Left forelimb (tissue), 1 donor: ENCODE results near the gene PDIA6.
"Not testable (repeated sequence)": the region's sequence is repeated elsewhere in the genome, so short reads cannot be mapped to it uniquely, and the experiment has no call there.

Experiments
- DNase-seq: peaks from one replicate; pipeline ENCODE4 v3.0.0-alpha.2; 2018; ENCODE audit warnings: low spot score

The PDIA6 gene

GRCh38 chr2:10833021-10833420 lies 20.4 kb upstream of the PDIA6 start:
- no peak for DNase-seq

DNA sequence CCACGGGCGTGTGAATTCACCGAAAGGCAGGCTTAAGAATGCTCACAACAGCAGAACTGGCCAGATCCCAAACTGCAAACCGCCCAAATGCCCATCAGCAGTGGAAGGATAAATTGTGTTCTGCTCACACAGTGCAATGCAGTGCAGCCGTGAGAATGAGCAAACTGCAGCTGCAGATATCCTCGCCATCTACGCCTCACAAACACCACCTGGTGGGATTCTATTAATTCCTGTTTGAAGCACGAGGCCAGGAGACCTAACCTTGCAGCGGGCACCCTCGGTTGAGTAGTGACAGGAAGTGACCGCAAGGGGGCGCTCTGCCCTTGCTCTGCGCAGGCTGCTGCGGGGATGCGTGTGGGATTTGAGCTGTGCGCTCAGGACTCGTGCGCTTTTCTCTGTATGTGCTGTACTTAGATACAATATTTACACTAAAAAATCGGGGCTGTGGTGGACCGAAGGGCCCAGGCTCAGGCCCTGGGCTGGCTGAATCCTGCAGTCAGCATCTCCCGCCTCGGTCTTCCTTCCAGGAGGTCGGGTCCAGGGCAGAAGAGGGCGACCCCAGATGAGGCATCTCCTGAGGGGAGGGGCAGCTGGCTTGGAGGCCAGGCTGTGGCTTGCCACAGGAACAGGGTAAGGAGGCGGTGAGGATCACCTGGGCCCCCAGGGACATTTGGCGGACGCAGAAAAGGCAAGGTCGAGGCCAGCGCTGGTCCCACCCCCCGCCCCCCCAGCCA lies 19.8 kb upstream of the PDIA6 start:
- peak; percentile 85 for DNase-seq

GRCh38 chr2:10831400-10831985 lies 18.9 kb upstream of the PDIA6 start:
- no peak for DNase-seq

DNA sequence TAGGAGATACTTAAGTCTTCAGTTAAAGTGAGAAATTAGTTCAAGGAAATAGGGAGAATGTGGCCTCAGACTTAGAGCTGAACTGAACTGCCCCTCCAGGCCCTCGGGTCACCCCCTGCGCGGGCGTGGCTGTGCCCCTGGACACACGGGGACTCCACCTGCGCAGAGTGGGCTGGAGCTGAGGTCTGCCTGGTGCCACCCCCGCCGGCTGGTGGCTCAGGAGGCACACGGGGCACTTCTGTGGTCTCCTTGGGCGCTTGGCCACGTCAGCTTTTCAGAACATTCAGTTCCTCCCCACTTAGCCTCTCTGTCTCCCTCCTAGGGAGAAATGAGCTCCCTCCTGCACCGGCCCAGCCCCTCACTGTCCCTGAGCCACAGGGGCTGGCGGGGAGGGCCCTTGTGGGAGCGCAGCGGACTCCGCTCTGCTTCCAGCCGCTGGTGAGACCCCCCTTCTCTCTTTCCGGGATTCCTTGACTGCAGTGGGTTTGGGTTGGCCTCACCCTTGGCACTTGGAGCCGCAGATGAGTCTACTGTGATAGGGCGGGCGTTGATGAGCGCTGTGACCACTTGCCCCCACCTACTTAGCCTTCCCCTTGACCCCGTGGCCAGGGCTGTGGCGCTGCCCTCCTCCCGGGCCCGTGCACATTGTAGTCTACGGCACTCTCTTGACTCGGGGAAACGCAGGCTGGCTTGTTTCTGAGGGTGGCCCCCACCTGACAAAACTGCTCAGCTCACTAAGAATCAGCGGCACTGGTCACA lies 18.2 kb upstream of the PDIA6 start:
- DNase-seq: no peak

GRCh38 chr2:10830203-10830602 lies 17.6 kb upstream of the PDIA6 start:
- DNase-seq: no peak

- no peak for DNase-seq
These were observed 16.7 kb upstream of the PDIA6 start for GRCh38 chr2:10829299-10829698.

DNA sequence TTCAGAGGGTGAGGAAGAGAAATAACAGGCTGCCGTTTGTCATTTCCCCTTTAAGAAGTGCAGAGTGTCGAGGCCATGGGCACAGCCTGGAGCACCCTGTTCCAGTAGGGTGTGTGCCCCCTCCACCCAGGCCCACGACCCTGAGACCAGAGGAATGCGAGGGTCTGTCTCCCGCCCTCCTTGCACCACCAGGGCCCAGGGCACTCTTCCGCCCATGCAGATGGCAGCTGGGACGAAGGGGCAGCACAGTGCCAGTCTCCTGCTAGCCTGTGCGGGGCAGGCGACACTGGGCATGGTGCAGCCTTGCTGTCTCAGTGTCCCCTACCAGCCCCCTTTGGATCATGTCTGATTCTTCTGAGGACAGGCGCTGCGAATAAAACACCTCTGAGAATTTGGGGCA lies 15.8 kb upstream of the PDIA6 start:
- DNase-seq: no peak

DNA sequence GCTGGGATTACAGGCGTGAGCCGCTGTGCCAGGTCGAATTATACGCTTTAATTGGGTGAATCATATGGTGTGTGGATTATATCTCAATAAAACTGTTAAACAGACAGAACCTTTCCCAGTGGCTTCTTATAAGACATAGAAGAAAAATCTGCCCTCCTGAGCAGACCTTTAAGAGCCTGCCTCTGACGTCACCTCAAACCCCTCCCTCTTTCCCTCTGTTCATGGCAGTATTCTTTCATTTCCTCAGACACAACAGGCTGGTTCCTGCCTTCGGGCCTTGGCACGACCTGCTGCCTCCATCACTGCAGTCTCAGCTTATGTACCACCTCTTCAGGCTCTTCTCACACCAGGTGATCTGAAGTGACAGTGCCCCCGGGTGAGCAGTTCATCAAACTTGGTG lies 14.0 kb upstream of the PDIA6 start:
- DNase-seq: no peak

- DNase-seq: no peak
These were observed 13.4 kb upstream of the PDIA6 start for GRCh38 chr2:10826026-10826425.

GRCh38 chr2:10824191-10824590 lies 11.6 kb upstream of the PDIA6 start:
- DNase-seq: no peak

DNA sequence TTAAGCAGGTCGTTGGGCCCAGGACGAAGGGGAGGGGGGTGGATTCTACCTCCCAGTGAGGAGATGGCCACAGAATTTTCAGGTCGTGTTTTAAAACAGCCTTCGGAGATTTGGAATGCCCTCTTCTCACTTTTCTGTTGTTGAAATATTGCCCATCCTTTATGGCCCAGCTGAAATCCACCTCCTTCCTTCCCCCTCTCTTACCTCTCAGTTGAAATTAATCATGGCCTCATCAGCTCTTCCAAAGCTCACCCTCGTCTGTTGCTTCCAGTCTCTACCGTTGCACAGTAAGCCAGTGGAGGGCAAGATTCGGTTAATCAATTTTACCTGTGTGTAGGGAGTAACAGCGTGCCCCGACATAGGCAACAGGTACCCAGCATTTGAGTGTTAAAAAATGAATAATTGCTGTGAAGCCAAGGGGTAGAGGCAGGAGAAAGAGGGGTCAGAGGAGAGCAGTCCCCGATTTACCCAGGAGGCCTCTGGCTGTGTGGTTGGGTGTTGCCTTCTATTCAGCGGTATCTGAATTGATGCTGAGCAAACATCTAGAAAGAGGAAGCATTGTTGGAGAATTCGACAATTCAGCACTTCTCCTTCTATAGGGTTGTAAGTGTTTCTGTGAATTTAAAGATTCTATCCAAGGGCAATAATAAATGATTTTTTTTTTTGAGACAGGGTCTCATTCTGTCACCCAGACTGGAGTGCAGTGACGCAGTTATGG lies 8.6 kb upstream of the PDIA6 start:
- DNase-seq: no peak

- DNase-seq: no peak
These were observed 8.0 kb upstream of the PDIA6 start for GRCh38 chr2:10820562-10820961.

DNA sequence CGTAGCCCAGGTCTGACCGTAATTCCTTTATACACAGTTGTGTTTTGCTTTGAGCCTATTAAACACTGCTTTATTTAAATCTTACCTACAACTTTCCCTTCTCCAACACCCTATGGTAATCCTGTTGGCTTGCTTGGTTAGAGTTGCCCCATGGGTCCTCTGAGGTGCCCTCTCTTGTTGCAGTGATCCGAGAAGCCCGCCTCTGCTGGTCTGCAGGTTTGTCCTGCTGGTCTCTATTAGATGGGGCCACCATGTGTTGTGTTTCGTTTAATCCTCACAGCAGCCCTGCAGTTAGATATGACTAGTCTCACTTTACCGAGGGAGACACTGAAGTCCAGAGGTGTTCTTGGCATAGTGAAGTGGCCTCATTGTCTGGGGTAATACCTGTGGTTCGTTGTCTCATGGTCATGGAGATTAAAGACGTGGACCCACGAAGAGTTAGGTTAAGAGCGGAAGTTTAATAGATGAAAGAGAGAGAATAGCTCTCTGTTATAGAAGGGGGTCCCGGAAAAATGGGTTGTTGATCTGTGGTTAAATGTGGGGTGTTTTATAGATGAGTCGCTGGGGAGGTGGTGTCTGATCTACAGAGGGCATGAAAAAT lies 7.2 kb upstream of the PDIA6 start:
- DNase-seq: no peak

GRCh38 chr2:10818984-10819383 lies 6.4 kb upstream of the PDIA6 start:
- DNase-seq: no peak

DNA sequence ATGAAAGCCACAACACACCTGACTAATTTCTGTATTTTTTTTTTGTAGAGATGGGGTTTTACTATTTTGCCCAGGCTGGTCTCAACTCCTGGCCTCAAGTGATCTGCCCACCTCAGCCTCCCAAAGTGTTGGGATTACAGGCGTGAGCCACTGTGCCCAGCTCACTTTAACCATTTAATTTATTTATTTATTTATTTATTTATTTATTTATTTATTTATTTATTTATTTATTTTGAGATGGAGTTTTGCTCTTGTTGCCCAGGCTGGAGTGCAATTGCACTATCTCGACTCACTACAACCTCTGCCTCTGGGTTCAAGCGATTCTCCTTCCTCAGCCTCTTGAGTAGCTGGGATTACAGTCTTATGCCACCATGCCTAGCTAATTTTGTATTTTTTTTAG lies 5.7 kb upstream of the PDIA6 start:
- not testable (repeated sequence) for DNase-seq

DNA sequence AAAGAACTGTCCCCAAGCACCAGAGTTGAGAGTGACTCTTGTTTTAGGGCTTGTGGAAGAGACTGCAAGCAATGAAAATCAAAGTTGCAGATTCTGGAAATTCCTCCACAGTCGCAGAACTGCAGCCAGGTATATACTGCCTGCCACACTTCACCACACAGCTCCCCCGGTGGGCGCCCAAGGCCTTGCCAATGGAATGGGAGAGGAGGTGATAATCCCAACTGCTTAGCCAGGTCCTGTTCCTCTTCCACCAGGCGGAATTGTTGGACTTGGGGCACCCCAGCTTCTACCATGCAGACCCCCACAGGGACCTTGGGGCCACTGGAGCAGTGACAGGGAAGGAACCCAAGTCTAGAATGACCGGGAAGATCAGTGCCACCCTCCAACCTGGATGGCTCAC lies 4.8 kb upstream of the PDIA6 start:
- DNase-seq: no peak

DNA sequence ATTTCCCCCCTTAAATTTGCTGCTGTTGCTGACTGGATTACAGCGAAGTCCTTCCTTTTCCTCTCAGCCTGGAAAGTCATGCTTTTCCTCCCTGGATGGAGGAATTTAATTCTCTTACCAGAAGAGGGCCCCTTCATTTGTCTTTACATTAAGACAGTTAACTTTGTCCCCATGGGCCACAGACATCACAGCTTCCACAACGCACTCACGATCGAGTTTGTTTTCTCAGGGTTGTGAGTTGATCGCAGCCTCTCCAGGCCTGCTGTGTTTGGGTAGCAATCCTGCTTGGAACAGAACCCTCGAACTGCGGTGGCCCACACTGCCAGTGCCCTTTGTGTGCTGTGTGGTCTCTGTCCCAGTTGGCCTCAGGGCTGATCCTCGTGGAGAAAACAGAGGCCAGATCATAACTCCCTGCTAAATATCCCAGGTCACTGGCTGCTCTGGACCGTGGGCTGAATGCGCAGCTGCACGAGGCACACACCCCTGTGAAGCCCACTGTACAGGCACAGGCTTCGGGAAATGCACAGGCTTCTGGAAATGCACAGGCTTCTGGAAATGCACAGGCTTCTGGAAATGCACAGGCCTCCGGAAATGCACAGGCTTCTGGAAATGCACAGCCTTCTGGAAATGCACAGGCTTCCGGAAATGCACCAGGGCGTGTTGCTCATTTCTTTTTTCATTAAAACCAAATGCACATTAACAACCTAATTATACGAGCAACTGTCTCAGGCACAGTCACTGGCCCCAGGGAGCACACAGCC lies 2.2 kb upstream of the PDIA6 start:
- DNase-seq: no peak

DNA sequence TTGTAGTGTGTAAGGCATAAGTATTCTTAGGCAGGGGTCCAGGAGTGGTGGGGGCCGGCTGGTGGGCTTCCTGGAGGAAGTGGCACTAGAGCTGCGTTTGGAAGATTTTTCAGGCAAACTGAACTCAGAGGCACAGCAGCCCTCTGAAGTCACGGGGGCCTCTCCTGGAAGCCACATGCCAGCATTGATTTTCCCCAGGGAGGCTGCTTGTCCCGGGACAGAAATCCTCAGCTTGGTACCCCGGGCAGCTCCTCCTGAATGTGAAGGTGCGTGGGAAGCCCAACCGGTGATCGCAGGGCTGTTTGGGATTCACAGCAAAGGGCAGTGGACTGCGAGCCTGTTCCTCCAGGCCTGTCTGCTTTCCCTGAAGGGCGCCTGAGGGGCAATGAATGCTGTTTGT lies 1.6 kb upstream of the PDIA6 start:
- DNase-seq: no peak

DNA sequence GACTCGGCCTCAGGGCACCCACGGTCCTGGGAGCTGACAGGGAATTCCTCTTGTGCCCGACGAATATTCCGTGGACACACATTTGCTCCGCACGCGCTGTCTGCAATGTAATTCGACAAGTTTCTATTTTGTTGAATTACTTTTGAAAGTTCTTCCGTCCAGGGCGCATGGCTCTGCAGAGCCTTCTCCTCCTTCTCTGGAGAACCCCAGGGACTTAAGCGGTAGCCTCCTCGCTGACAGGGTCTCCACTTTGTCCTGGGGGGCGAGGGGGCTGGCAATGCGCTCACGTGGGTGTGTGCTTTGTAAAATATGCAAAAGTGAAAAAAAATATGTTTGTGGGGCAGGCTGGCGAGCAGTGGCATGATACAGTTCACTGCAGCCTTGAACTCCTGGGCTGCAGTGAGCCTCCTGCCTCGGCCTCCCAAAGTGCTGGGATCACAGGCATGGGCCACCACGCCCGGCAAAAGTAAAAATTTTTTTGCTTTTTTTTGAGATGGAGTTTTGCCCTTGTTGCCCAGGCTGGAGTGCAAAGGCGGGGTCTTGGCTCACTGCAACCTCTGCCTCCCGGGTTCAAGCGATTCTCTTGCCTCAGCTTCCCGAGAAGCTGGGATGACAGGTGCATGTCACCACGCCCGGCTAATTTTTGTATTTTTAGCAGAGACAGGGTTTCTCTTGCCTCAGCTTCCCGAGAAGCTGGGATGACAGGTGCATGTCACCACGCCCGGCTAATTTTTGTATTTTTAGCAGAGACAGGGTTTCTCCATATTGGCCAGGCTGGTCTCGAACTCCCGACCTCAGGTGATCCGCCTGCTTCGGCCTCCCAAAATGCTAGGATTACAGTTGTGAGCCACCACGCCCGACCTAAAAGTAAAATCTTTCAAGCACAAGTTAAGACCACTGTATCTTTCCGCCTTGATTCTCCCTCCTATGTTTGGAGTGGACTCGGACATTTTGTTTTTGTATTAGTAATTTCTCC lies 866 bp upstream of the PDIA6 start:
- not testable (repeated sequence) for DNase-seq

DNA sequence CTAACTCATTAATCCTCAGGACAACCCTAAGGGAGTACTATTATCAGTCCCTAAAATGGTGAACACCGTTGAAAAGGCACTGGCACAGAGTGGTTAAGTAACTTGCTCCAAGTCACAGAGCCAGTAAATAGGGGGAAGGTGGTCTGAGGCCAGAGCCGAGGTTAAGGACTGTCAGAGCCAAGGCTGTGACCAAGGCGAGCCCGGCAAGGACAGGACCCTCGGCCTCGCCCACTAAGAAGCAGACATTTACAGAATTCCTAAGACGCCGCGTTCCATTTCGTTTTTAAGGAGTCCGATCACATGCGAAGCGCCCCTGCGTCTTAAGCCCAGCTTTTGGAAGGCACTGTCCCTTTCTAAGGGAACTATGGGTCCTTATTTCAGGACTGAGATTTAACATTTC lies 1.1 kb downstream of the PDIA6 start:
- no peak for DNase-seq
